ENCODE results near the gene AVEN. TPM values are rescaled to one million over a fixed set of nuclear protein-coding genes. Genes with fewer than 3 reads are reported as not detected.

AVEN gene
- polyA plus RNA-seq, 3 donors, result 12.1 to 14.1 (median 12.4) TPM

Other genes with a start within 250 kb of the AVEN start
- under 1 TPM; 0.07 to 0.17 (median 0.15) TPM for gene CHRM5, start 70.7 kb downstream of the AVEN start, polyA plus RNA-seq (ENCODE audit: insufficient read length in 3 of 3)
- gene EMC7, start 62.7 kb upstream of the AVEN start, polyA plus RNA-seq (ENCODE audit: insufficient read length in 3 of 3), result 100 to 1,000 TPM in 1 of 3 donors, 10 to 100 TPM in 2; 98.2 to 105 (median 99.1) TPM
- gene PGBD4, start 62.9 kb upstream of the AVEN start, polyA plus RNA-seq (ENCODE audit: insufficient read length in 3 of 3), result 1 to 10 TPM; 2.0 to 2.3 (median 2.0) TPM
- 10 to 100 TPM; 46.1 to 51.0 (median 46.2) TPM for gene KATNBL1, start 170.9 kb upstream of the AVEN start, polyA plus RNA-seq (ENCODE audit: insufficient read length in 3 of 3)
- 100 to 1,000 TPM; 122 to 128 (median 125) TPM for gene EMC4, start 185.8 kb upstream of the AVEN start, polyA plus RNA-seq (ENCODE audit: insufficient read length in 3 of 3)

Measured in right renal cortex interstitium (tissue), 3 donors.